HCT116 (cell line): Measurements from ENCODE around the gene NMUR1. TPM values are rescaled to one million over a fixed set of nuclear protein-coding genes. Genes with fewer than 3 reads are reported as not detected.

Experiments
- ATAC-seq: fragments of 200-7000 bp; cut with Tn5 transposase; 2 replicates; pipeline ENCODE4 v1.9.1; 2020; ENCODE audit warnings: mild to moderate bottlenecking, moderate library complexity
- BruUV-seq: library from RNA; stranded (reverse); fragments of 400-500 nt; replicated peaks from 2 replicates; lab custom pipeline; 2021; lab: Mats Ljungman, UMichigan
- CTCF ChIA-PET: fragments of 300-600 bp; sonication (Branson Sonifier 250); formaldehyde crosslinking; loops from one replicate; lab custom pipeline; 2021; ENCODE audit warnings: antibody characterized with exemption; lab: Charles Lee
- POLR2A ChIA-PET: fragments of 300-600, 350-600 bp; sonication (Branson Sonifier 250); formaldehyde crosslinking; loops from one replicate; lab custom pipeline; 2021; ENCODE audit warnings: antibody characterized with exemption; lab: Charles Lee
- RAD21 ChIA-PET, 2 experiments: fragments of 300-600 bp; sonication (Branson Sonifier 250); formaldehyde crosslinking; loops; one replicate each; lab custom pipeline; 2023; ENCODE audit warnings: low total read pairs in 2 of 2; ENCODE audit not compliant: uncharacterized antibody in 2 of 2, unreplicated experiment in 2 of 2, low non-redundant PET in 1 of 2; lab: Charles Lee
- DNase-seq: peaks from one replicate; pipeline ENCODE4 v3.0.0-alpha.2; 2010; ENCODE audit warnings: low read depth, low spot score
- H2AFZ ChIP-seq: fragments of 200-600 bp; shearing (Covaris generic), sonication (generic); 2 replicates; pipeline ENCODE4 v1.6.1; 2017; ENCODE audit warnings: low read depth, mixed run types, mixed read lengths, antibody characterized with exemption, low read length; ENCODE audit not compliant: poor library complexity, severe bottlenecking
- H3K27ac ChIP-seq: 2 replicates; pipeline ENCODE4 v1.5.1; 2012; ENCODE audit warnings: low read depth, low read length
- H3K27me3 ChIP-seq: fragments of 200-600 bp; sonication (generic); 2 replicates; pipeline ENCODE4 v1.6.1; 2016; ENCODE audit warnings: mixed run types, low read length, mixed read lengths; ENCODE audit not compliant: insufficient read depth
- H3K36me3 ChIP-seq, 2 experiments: fragments of 200-500 bp in 1 of 2; fragments of 200-600 bp in 1 of 2; sonication (Bioruptor generic) in 1 of 2; sonication (generic) in 1 of 2; 2 replicates each; pipeline versions ENCODE4 v1.5.1 to v1.6.1; 2014 to 2016; ENCODE audit warnings: low read length in 2 of 2, inconsistent platforms in 1 of 2, mixed read lengths in 1 of 2, mixed run types in 1 of 2; ENCODE audit not compliant: insufficient read depth in 2 of 2, control insufficient read depth in 1 of 2
- H3K4me1 ChIP-seq, 2 experiments: fragments of 200-600 bp in 1 of 2; sonication (generic) in 1 of 2; 2 replicates each; pipeline versions ENCODE4 v1.5.1 to v1.6.1; 2012 to 2017; ENCODE audit warnings: low read length in 2 of 2, inconsistent platforms in 1 of 2, mild to moderate bottlenecking in 1 of 2, mixed read lengths in 1 of 2, mixed run types in 1 of 2, moderate library complexity in 1 of 2; ENCODE audit not compliant: insufficient read depth in 2 of 2, control insufficient read depth in 1 of 2
- H3K4me2 ChIP-seq: fragments of 200-600 bp; sonication (generic); 2 replicates; pipeline ENCODE4 v1.6.1; 2017; ENCODE audit warnings: mixed run types, low read length, mixed read lengths
- H3K4me3 ChIP-seq, 2 experiments: fragments of 200-600 bp in 1 of 2; sonication (generic) in 1 of 2; replicated peaks in 1 of 2; 2 replicates each; pipeline ENCODE4 v1.5.1; 2011 to 2016; ENCODE audit warnings: low read length in 2 of 2, control low read depth in 1 of 2, low read depth in 1 of 2, mild to moderate bottlenecking in 1 of 2, mixed read lengths in 1 of 2, mixed run types in 1 of 2
- H3K79me2 ChIP-seq: fragments of 200-600 bp; sonication (generic); 2 replicates; pipeline ENCODE4 v1.6.1; 2017; ENCODE audit warnings: mild to moderate bottlenecking, mixed run types, low read length, moderate library complexity, mixed read lengths; ENCODE audit not compliant: insufficient read depth
- H3K9ac ChIP-seq: fragments of 200-600 bp; sonication (generic); 2 replicates; pipeline ENCODE4 v1.6.1; 2016; ENCODE audit warnings: low read length, mixed read lengths
- H3K9me2 ChIP-seq: fragments of 200-600 bp; sonication (generic), shearing (Covaris generic); 2 replicates; pipeline ENCODE4 v1.6.1; 2017; ENCODE audit warnings: mixed run types, mild to moderate bottlenecking, moderate library complexity; ENCODE audit not compliant: insufficient read depth
- H3K9me3 ChIP-seq, 2 experiments: fragments of 200-500 bp in 1 of 2; fragments of 200-600 bp in 1 of 2; sonication (Bioruptor generic) in 1 of 2; sonication (generic) in 1 of 2; 2 replicates each; pipeline ENCODE4 v1.6.1; 2014 to 2017; ENCODE audit warnings: low read length in 2 of 2, mixed read lengths in 2 of 2, inconsistent platforms in 1 of 2, low read depth in 1 of 2, mild to moderate bottlenecking in 1 of 2, mixed run types in 1 of 2, moderate library complexity in 1 of 2; ENCODE audit not compliant: control insufficient read depth in 1 of 2, insufficient read depth in 1 of 2
- H4K20me1 ChIP-seq: fragments of 200-600 bp; sonication (generic), shearing (Covaris generic); 2 replicates; pipeline ENCODE4 v1.6.1; 2017; ENCODE audit warnings: mixed run types, mild to moderate bottlenecking, moderate library complexity; ENCODE audit not compliant: insufficient read depth
- CEBPB ChIP-seq: IDR thresholded peaks from 2 replicates; pipeline ENCODE4 v1.6.1; 2012; ENCODE audit warnings: low read depth
- CTCF ChIP-seq, 3 experiments: fragments of 200-600 bp in 1 of 3; sonication (generic) in 1 of 3; IDR thresholded peaks in 2 of 3; conservative IDR thresholded peaks in 1 of 3; 2 replicates each; pipeline ENCODE4 v1.5.1; 2012 to 2017; ENCODE audit warnings: low read depth in 2 of 3, low read length in 2 of 3, antibody characterized with exemption in 1 of 3, borderline replicate concordance in 1 of 3, control low read depth in 1 of 3, mild to moderate bottlenecking in 1 of 3, mixed read lengths in 1 of 3, mixed run types in 1 of 3, moderate library complexity in 1 of 3; ENCODE audit not compliant: insufficient read depth in 1 of 3
- EZH2phosphoT487 ChIP-seq: fragments of 200-600 bp; IDR thresholded peaks from 2 replicates; pipeline ENCODE4 v1.6.1; 2018; ENCODE audit warnings: antibody characterized with exemption, borderline replicate concordance
- POLR2A ChIP-seq: IDR thresholded peaks from 2 replicates; pipeline ENCODE4 v1.7.0; 2011; ENCODE audit warnings: borderline replicate concordance; ENCODE audit not compliant: insufficient read depth, insufficient read length; ENCODE audit errors: extremely low read depth
- POLR2AphosphoS5 ChIP-seq: IDR thresholded peaks from 2 replicates; pipeline ENCODE4 v1.6.1; 2011; ENCODE audit warnings: mild to moderate bottlenecking, low read depth, low read length, moderate library complexity
- RAD21 ChIP-seq: IDR thresholded peaks from 2 replicates; pipeline ENCODE4 v1.6.1; 2012; ENCODE audit warnings: low read depth, mild to moderate bottlenecking
- SIN3A ChIP-seq: IDR thresholded peaks from 2 replicates; pipeline ENCODE4 v1.6.1; 2012; ENCODE audit warnings: low read depth
- SRF ChIP-seq: IDR thresholded peaks from 2 replicates; pipeline ENCODE4 v1.6.1; 2012; ENCODE audit warnings: low read depth
- ZBTB33 ChIP-seq: IDR thresholded peaks from 2 replicates; pipeline ENCODE4 v1.6.1; 2011; ENCODE audit warnings: mild to moderate bottlenecking, low read length, moderate library complexity; ENCODE audit not compliant: insufficient replicate concordance; ENCODE audit errors: extremely low read depth
- ZNF274 ChIP-seq: fragments of 200-500 bp; sonication (Bioruptor generic); IDR thresholded peaks from 2 replicates; pipeline ENCODE4 v1.6.1; 2014; ENCODE audit warnings: mild to moderate bottlenecking, low read depth, low read length, inconsistent platforms
- intact Hi-C: fragments of 100-400 bp; cut with micrococcal nuclease; formaldehyde crosslinking; loops from 2 replicates; pipeline ENCODE4 v1.10.0; 2022
- total RNA-seq: library from RNA; stranded (reverse); gene quantifications from one replicate; pipeline ENCODE4 v1.2.1, GENCODE V29; 2021; ENCODE audit not compliant: unreplicated experiment

Gene NMUR1
- total RNA-seq, 1 experiment from 2014 or later = not detected

- TF ChIP-seq POLR2A = no peak
- TF ChIP-seq EZH2phosphoT487 = no peak
- TF ChIP-seq SIN3A = no peak
- peak; percentile 22 to 51 (median 49); a peak in 5 of 6 replicates for TF ChIP-seq CTCF (IDR thresholded peaks at IDR 0.05 in 2 of 3, conservative IDR thresholded peaks at IDR 0.05 in 1 of 3; ENCODE audit: borderline replicate concordance in 1 of 3, insufficient read depth in 1 of 3, low read depth in 2 of 3, low read length in 2 of 3)
- no peak for TF ChIP-seq POLR2AphosphoS5
- no peak for TF ChIP-seq CEBPB
- no peak for TF ChIP-seq ZBTB33
- no peak for TF ChIP-seq ZNF274
- no peak for TF ChIP-seq SRF
- TF ChIP-seq RAD21 = peak; percentile 34; the same call in 1 of the 2 replicates
- POLR2A ChIA-PET = interaction anchor here (1.6 kb wide), 1 partner anchor 26 kb away, joined by 3 read pairs; the partner anchor contains the start of gene NCL
- Histone ChIP-seq H3K4me3 (no peak overlapping the region), H3K9ac (no peak overlapping the region), H3K4me2 (no peak overlapping the region), H3K4me1 (no peaks in the 10 kb centered on the region), H4K20me1 (no peaks in the 10 kb centered on the region), H3K27ac (no peak overlapping the region), H3K9me2 (no peaks in the 10 kb centered on the region), H3K27me3 (no peaks in the 10 kb centered on the region), H2AFZ (no peak overlapping the region), H3K79me2 (no peaks in the 10 kb centered on the region), H3K9me3 (no peaks in the 10 kb centered on the region), H3K36me3 (no peaks in the 10 kb centered on the region)
- peak; percentile 52 for ATAC-seq
- no peak for DNase-seq
- no TSS peak for BruUV-seq
- intact Hi-C loops = no loop called here
- CTCF ChIA-PET = interaction anchor here (1.1 to 1.4 kb wide), 3 partner anchors 7 to 27 kb away, joined by 3 to 6 read pairs (median 3); no protein-coding TSS in a partner anchor
- RAD21 ChIA-PET = no interaction called here
Observed at GRCh38 chr2:231489990-231490389, 40.3 kb downstream of the NMUR1 start.
